ENCODE measurements around the gene ACR. TPM values are rescaled to one million over a fixed set of nuclear protein-coding genes. Genes with fewer than 3 reads are reported as not detected.

Gene ACR
- total RNA-seq, 1 experiment from 2014 or later: not detected

- no peaks in the 10 kb centered on the region for H3K27me3 ChIP-seq (ENCODE audit: insufficient read depth, low read depth)
- H3K4me3 ChIP-seq: no peak overlapping the region
- CTCF ChIA-PET: interaction anchor here (0.6 kb wide), 1 partner anchor 26 kb away, joined by 3 read pairs; no protein-coding TSS in a partner anchor
- H3K36me3 ChIP-seq (ENCODE audit: low read depth): no peaks in the 10 kb centered on the region
- no peak overlapping the region for H2AFZ ChIP-seq
- H4K20me1 ChIP-seq (ENCODE audit: insufficient read depth): no peaks in the 10 kb centered on the region
- no peak overlapping the region for H3K4me2 ChIP-seq
- TF ChIP-seq CTCF (conservative IDR thresholded peaks at IDR 0.05) (no peak), EZH2 (IDR thresholded peaks at IDR 0.05; ENCODE audit: low read depth) (no peak)
- H3F3A ChIP-seq (ENCODE audit: insufficient read depth, low read depth): peaks cover 8% of the 10 kb centered on the region; the same call in 1 of the 2 replicates
- H3K9me2 ChIP-seq (ENCODE audit: insufficient read depth): no peaks in the 10 kb centered on the region
- H3K27ac ChIP-seq: no peak overlapping the region
- no peaks in the 10 kb centered on the region for H3K79me2 ChIP-seq (ENCODE audit: low read depth)
- H3K4me1 ChIP-seq (replicated peaks; ENCODE audit: insufficient read depth): 0 out of 2 replicates have a peak, but pooled peaks cover 4% of the 10 kb centered on the region
- POLR2A ChIA-PET (ENCODE audit: unreplicated experiment): interaction anchor here (0.6 kb wide), 1 partner anchor 25 kb away, joined by 4 read pairs; no protein-coding TSS in a partner anchor
- H3K9me3 ChIP-seq (ENCODE audit: insufficient read depth, low read depth): no peaks in the 10 kb centered on the region
- no TSS peak for BruUV-seq (replicated peaks)
- no peak for DNase-seq
- intact Hi-C loops (cut with micrococcal nuclease; ENCODE audit: unreplicated experiment): no loop called here
Measured at GRCh38 chr22:50699756-50700386, 38.1 kb upstream of the ACR start.

- intact Hi-C loops (cut with micrococcal nuclease; ENCODE audit: unreplicated experiment): no loop called here
- ChIA-PET POLR2A (ENCODE audit: unreplicated experiment) (interaction anchor here (0.6 kb wide), 1 partner anchor 26 kb away, joined by 4 read pairs; no protein-coding TSS in a partner anchor), CTCF (no interaction called here)
- no peaks in the 10 kb centered on the region for H3K9me2 ChIP-seq (ENCODE audit: insufficient read depth)
- no peak overlapping the region for H3K4me3 ChIP-seq
- H2AFZ ChIP-seq: no peak overlapping the region
- 0 out of 2 replicates have a peak, but pooled peaks cover 4% of the 10 kb centered on the region for H3K4me1 ChIP-seq (replicated peaks; ENCODE audit: insufficient read depth)
- H3K79me2 ChIP-seq (ENCODE audit: low read depth): no peaks in the 10 kb centered on the region
- H3F3A ChIP-seq (ENCODE audit: insufficient read depth, low read depth): peaks cover 8% of the 10 kb centered on the region; the same call in 1 of the 2 replicates
- no TSS peak for BruUV-seq (replicated peaks)
- H3K4me2 ChIP-seq: no peak overlapping the region
- no peak overlapping the region for H3K27ac ChIP-seq
- TF ChIP-seq CTCF (conservative IDR thresholded peaks at IDR 0.05) (no peak), EZH2 (IDR thresholded peaks at IDR 0.05; ENCODE audit: low read depth) (no peak)
- no peaks in the 10 kb centered on the region for H3K36me3 ChIP-seq (ENCODE audit: low read depth)
- H4K20me1 ChIP-seq (ENCODE audit: insufficient read depth): no peaks in the 10 kb centered on the region
- H3K27me3 ChIP-seq (ENCODE audit: insufficient read depth, low read depth): no peaks in the 10 kb centered on the region
- no peaks in the 10 kb centered on the region for H3K9me3 ChIP-seq (ENCODE audit: insufficient read depth, low read depth)
- DNase-seq: no peak
Measured at GRCh38 chr22:50700387-50701075, 37.5 kb upstream of the ACR start.

- TF ChIP-seq CTCF (conservative IDR thresholded peaks at IDR 0.05) (no peak), EZH2 (IDR thresholded peaks at IDR 0.05; ENCODE audit: low read depth) (no peak)
- H3K4me1 ChIP-seq (replicated peaks; ENCODE audit: insufficient read depth): 0 out of 2 replicates have a peak, but pooled peaks cover 4% of the 10 kb centered on the region
- H3K36me3 ChIP-seq (ENCODE audit: low read depth): no peaks in the 10 kb centered on the region
- no TSS peak for BruUV-seq (replicated peaks)
- no peaks in the 10 kb centered on the region for H3K27me3 ChIP-seq (ENCODE audit: insufficient read depth, low read depth)
- H3K9me2 ChIP-seq (ENCODE audit: insufficient read depth): no peaks in the 10 kb centered on the region
- no peaks in the 10 kb centered on the region for H3K79me2 ChIP-seq (ENCODE audit: low read depth)
- POLR2A ChIA-PET (ENCODE audit: unreplicated experiment): no interaction called here
- no peaks in the 10 kb centered on the region for H3K9me3 ChIP-seq (ENCODE audit: insufficient read depth, low read depth)
- DNase-seq: no peak
- no peaks in the 10 kb centered on the region for H4K20me1 ChIP-seq (ENCODE audit: insufficient read depth)
- intact Hi-C loops (cut with micrococcal nuclease; ENCODE audit: unreplicated experiment): no loop called here
- H3F3A ChIP-seq (ENCODE audit: insufficient read depth, low read depth): peaks cover 7% of the 10 kb centered on the region; the same call in 1 of the 2 replicates
- H3K27ac ChIP-seq: no peak overlapping the region
- H3K4me2 ChIP-seq: no peak overlapping the region
- no peak overlapping the region for H2AFZ ChIP-seq
- CTCF ChIA-PET: no interaction called here
- H3K4me3 ChIP-seq: no peak overlapping the region
Measured at GRCh38 chr22:50701076-50701419, 37.0 kb upstream of the ACR start.

All from PC-9 (cell line).